ENCODE data around the gene SEMA5B.

SEMA5B gene

DNA sequence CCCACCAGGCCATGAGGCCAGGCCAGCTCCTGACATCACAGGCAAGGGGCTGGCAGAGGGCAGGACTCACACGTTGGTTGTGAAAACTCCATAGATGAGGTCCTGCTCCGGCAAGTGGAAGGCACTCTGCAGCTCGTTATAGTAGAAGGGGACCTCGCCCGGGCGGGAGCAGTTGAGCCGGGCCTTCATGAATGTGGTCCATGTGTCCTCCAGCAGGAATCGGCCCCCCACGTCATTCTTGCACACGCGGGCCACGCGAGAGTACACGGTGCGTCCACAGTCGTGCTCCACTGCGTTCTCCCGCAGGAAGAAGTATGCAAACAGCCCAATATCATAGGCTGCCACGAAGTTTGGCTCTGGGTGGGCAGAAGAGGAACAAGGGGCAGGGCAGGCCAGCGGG, 101.2 kb downstream of the SEMA5B start:
- DNase-seq (ENCODE audit: low spot score), result no peak

DNA sequence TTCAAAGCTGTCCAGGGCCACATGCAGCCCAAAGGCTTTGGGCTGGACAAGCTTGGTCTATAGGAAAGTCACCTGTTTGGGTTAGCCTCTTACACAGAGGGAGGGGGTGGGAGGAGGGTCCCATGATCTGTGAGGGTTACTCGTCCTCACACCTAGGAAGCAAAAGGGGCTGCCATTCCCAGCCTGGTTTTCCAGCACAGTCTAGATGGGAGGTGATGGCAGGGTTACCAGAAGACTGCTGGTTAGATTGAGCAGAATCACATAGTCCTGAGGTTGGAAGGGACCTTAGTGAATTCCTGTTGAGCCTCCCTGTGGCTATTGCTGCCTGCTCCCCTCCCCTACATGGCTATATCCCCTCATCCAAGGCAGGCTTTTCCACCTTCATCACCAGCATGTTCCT, 101.8 kb downstream of the SEMA5B start:
- no peak for DNase-seq (ENCODE audit: low spot score)

GRCh38 chr3:122924056-122924455, 103.5 kb downstream of the SEMA5B start:
- DNase-seq (ENCODE audit: low spot score), result no peak

GRCh38 chr3:122923611-122924010, 104.0 kb downstream of the SEMA5B start:
- no peak for DNase-seq (ENCODE audit: low spot score)

DNA sequence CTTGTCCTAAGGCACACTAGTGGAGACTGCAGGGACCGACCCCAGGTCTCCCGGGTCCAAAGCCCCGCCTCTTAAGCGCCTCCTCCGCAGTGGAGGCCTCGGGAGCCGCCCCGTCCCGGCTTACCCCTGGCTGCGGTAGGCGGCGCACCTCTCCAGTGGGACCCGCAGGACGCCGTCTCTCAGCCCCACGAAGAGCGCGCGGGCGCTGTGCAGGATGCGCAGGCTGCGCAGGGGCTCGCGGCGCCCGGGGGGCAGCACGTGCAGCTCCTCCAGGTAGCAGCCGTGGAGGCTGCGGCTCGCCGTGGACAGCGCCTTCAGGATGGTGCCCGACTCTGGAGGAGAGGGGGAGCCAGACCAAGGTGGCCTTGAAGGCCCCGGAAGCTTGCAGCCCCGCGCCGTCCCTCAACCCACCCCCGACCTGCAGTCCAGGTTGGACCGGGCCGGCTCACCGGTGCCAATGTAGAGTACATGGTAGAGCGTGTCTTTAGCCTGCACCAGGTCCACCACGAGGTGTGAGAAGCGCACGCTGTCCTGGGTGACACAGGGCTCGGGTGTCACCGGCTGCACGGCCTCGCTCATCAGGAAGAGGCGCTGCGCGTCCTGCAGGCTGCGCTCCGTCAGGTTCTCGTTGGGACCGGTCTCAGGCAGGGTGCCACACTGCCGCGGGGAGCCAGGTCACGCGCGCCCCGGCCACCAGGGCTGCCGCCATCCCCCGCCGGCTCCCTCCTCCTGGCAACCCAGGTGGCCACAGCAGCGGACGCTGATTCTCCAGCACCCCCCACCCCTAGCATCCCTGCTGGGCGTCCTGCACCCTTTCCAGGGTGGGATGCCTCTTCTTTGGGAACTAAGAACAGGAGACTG, 105.5 kb downstream of the SEMA5B start:
- DNase-seq (ENCODE audit: low spot score), result no peak

DNA sequence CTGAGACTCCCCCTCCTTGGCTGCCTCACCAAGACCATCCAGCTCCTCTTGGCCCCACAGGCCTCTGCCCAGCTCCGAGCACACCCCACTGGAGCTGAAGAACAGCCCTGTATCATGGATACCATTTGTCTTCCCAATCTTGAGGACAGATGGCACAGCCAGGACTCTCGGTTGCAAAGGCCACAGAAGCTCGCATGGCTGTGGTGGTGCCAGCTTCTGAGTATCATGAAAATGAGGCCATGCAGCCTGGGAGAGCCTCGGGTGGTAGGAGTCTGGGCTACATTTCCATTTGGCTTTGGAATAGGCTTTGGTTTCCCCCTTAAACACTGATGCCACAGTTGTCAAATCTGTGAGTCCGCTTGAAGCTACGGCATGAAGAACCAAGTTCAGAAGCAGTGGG, 106.6 kb downstream of the SEMA5B start:
- DNase-seq (ENCODE audit: low spot score), result no peak

DNA sequence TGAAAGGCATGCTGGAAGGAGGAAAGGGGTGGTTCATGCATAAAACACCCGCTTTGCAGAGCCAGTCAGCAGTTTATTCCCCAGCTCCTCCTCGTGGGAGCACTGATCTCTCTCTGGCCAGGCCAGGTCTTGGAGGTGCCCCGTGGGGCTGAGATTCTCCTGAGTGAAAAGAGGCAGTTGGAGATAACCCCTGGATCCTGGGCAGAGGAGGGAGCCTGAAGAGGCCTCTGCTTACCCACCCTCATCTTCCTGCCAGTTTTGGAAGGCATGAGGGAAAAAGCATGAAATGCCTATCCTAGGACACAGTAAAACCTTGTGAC, 108.3 kb downstream of the SEMA5B start:
- DNase-seq (ENCODE audit: low spot score), result no peak

GRCh38 chr3:122918576-122919290, 108.8 kb downstream of the SEMA5B start:
- DNase-seq (ENCODE audit: low spot score), result no peak

- DNase-seq (ENCODE audit: low spot score), result no peak
Measured at GRCh38 chr3:122917412-122917811, 110.2 kb downstream of the SEMA5B start.

DNA sequence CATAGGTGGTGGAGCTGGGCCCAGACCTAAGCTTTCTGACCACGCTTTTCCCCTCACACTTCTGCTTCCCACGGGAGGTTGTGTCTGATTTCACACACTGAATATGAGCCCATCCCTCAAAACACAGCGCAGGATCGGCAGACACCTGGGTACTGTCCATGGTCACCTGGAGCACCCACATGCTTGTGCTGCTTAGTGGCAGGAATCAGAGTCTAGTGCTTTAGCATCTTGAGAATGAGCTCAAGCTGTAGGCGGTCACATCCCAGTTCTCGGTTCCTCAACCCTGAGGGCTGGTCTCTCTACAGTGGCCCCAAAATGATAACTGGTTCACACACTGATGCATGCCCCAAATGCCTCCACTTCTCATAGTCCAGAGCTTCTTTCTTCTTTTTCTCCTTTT, 111.0 kb downstream of the SEMA5B start:
- no peak for DNase-seq (ENCODE audit: low spot score)

DNA sequence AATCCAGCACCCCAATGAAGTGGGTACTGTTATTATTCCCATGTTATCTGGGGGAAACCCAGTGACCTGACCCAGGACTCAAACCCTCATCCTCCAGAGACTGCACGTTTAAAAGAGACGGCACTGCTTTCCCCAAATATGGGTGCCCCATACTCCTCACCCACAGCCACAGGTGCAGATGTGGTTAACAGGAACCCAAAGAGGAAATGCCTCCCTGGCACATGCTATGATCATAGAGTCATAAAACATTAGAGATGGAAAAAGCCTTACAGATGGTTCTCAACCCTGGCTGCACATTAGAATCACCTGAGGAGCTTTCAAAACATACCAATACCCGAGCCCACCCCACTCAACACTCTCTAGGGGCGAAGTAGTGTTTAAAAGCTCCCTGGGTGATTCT, 111.5 kb downstream of the SEMA5B start:
- no peak for DNase-seq (ENCODE audit: low spot score)

- no peak for DNase-seq (ENCODE audit: low spot score)
Measured at GRCh38 chr3:122915300-122916055, 112.1 kb downstream of the SEMA5B start.

DNA sequence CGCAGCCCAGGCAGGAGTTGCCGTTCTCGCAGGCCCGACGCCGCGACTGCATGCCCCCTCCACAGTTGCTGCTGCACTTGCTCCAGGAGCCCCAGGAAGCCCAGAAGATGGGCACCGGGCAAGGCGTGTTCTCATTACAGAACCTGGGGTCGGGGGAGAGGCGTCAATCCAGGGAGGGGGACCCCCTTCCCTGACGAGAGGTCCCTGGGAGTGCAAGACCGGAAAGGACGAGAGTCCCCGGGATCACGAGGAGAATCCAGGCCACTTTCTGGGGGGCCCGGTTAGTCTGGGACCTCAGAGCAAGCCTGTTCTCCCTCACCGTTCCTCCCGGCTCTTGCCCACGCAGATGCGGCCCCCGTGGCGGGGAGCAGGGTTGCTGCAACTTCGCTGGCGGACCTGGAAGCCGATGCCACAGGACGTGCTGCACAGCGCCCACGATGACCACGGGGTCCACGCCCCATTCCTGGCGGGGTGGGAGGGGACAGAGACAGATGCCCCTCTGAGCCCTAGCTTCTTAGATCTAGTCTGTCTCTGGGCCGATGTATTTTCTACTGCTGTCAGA, 113.9 kb downstream of the SEMA5B start:
- no peak for DNase-seq (ENCODE audit: low spot score)

- no peak for DNase-seq (ENCODE audit: low spot score)
Measured at GRCh38 chr3:122912772-122913538, 114.6 kb downstream of the SEMA5B start.

DNA sequence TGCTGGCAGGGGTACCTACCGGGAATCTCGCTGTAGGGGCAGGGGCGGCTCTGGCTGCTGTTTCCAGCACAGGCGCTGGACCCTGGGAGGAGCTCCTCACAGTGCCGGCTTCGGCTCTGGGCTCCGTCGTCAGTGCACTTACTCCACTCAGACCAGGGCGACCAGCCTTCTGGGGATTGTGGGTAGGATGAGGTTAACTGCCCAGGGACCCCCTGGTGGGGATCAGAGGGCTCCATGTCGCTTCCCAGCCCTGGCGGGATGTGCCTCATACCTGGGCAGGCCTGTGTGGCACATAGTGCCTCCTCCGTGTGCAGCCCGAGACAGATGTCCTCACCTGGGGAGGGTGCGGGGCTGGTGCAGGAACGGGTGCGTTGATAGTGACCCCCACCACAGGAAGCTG, 115.7 kb downstream of the SEMA5B start:
- DNase-seq (ENCODE audit: low spot score), result no peak

GRCh38 chr3:122908251-122908650, 119.3 kb downstream of the SEMA5B start:
- no peak for DNase-seq (ENCODE audit: low spot score)

DNA sequence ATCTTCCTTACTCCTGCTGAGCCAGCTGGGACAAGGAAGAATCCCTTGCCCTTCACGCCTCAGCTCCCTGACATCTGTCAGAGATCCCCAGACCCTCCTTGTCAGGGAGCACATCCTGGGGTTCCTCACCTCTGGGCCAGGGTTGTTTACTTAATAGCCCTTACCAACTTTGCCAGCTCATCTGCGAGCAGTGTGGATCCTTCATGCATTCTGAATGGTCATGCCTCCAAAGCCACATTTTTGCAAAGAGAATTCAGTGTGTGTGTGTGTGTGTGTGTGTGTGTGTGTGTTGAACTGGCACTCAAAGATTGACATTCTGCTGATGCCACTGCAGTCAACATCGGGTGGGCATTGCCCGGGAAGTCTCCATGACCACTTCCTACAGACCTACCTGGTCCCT, 120.1 kb downstream of the SEMA5B start:
- no peak for DNase-seq (ENCODE audit: low spot score)

- no peak for DNase-seq (ENCODE audit: low spot score)
Measured at GRCh38 chr3:122903171-122903570, 124.4 kb downstream of the SEMA5B start.

GRCh38 chr3:122902326-122902725, 125.2 kb downstream of the SEMA5B start:
- no peak for DNase-seq (ENCODE audit: low spot score)

GRCh38 chr3:122898298-122898697, 129.3 kb downstream of the SEMA5B start:
- no peak for DNase-seq (ENCODE audit: low spot score)

DNA sequence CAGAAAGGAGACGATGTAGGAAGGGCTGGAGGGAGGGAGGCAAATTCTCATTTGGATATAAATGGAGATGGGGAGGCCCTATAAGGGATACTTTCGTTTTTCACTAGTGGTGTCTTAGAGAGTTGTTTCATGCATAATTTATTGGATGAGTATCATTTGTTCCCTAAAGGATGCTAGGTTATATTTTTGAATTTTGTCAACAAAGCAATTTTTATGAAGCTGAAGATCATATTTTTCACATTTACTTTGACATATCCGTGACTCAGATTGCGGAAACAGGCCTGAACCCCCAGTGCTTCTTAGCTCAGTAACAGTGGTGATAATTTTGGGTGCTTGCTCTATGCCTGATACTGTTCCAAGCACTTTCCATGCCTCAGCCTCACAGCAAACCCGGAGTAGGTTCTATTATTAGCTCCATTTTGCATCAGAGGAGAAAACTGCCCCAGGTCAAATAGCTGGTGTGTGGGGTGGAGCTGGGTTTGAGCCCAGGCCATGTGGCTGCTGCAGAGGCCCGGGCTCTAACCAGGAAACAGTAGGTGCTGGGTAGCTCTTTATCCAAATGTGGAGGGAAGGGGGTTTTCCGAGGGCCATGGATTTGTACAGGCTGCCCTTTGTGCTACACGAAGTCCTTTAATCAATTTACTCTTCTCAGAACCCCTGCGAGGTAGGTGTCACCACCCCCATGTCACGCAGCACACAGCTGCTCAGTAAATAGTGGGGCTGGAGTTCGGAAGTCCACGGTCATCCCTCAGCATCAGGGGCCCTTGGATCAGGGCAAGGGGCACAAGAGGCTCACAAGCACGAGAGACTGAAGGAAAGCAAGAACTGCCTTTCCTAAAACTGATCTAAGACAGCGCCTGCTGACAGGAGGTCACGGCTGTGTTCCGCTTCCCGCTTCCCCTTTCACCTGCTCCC, 133.6 kb downstream of the SEMA5B start:
- DNase-seq (ENCODE audit: low spot score), result no peak

All from CD4-positive, alpha-beta T cell treated with Interleukin-15 for 4 hours (primary cell).